Lower lobe of right lung (tissue), 2 donors: Measurements from ENCODE around the gene CALML3. TPM values are rescaled to one million over a fixed set of nuclear protein-coding genes. Genes with fewer than 3 reads are reported as not detected.

Source experiments
- ATAC-seq, 2 donors: fragments of 200-7000 bp; cut with Tn5 transposase; one replicate each; pipeline ENCODE4 v1.9.1; 2020 to 2022; ENCODE audit warnings: mild to moderate bottlenecking in 2 of 2, moderate library complexity in 2 of 2
- DNase-seq: peaks from one replicate; pipeline ENCODE4 v3.0.0-alpha.2; 2020
- H3K27ac ChIP-seq: fragments of 200-600 bp; one replicate; pipeline ENCODE4 v1.8.0; 2022
- H3K27me3 ChIP-seq: fragments of 200-600 bp; one replicate; pipeline ENCODE4 v1.8.0; 2022; ENCODE audit warnings: low read depth
- H3K36me3 ChIP-seq: fragments of 200-600 bp; one replicate; pipeline ENCODE4 v1.8.0; 2022; ENCODE audit warnings: mild to moderate bottlenecking
- H3K4me1 ChIP-seq: fragments of 200-600 bp; one replicate; pipeline ENCODE4 v1.8.0; 2022
- H3K4me3 ChIP-seq: fragments of 200-600 bp; one replicate; pipeline ENCODE4 v1.8.0; 2022; ENCODE audit warnings: mild to moderate bottlenecking
- H3K9me3 ChIP-seq: fragments of 200-600 bp; one replicate; pipeline ENCODE4 v1.8.0; 2022
- CTCF ChIP-seq: fragments of 200-600 bp; IDR thresholded peaks from one replicate; pipeline ENCODE4 v1.8.0; 2022; ENCODE audit warnings: antibody characterized with exemption, mild to moderate bottlenecking
- intact Hi-C: fragments of 100-400 bp; cut with DNase I; formaldehyde crosslinking; loops from one replicate; pipeline ENCODE4 v1.11.0; 2022
- total RNA-seq: library from RNA; stranded (reverse); fragmentation: NEBNext Ultra II Directional; extraction: Animal tissue kit (Norgen Biotek cat#: 25700); gene quantifications from one replicate; pipeline ENCODE4 v1.2.1, GENCODE V29; 2021
- donor health status: DM: no; HTN: yes; CAD: no; lungs with severe emphysema.

CALML3 gene
- total RNA-seq, 1 donor from 2014 or later, result not detected

- Histone ChIP-seq H3K4me3 (no peak overlapping the region), H3K27ac (no peak overlapping the region), H3K9me3 (no peaks in the 10 kb centered on the region), H3K36me3 (no peaks in the 10 kb centered on the region), H3K4me1 (no peaks in the 10 kb centered on the region), H3K27me3 (no peaks in the 10 kb centered on the region)
- no peak for DNase-seq
- TF ChIP-seq CTCF, result no peak
- intact Hi-C loops, result no loop called here
- ATAC-seq, result no peak
These were observed 11.7 kb upstream of the CALML3 start for GRCh38 chr10:5512881-5513612.

GRCh38 chr10:5514226-5514850 is 10.4 kb upstream of the CALML3 start:
- no peak overlapping the region for H3K4me3 ChIP-seq
- DNase-seq, result no peak
- intact Hi-C loops, result no loop called here

GRCh38 chr10:5515948-5516761 is 8.6 kb upstream of the CALML3 start:
- Histone ChIP-seq H3K4me1 (no peaks in the 10 kb centered on the region), H3K9me3 (no peaks in the 10 kb centered on the region), H3K27me3 (no peaks in the 10 kb centered on the region), H3K36me3 (no peaks in the 10 kb centered on the region), H3K4me3 (no peak overlapping the region), H3K27ac (no peak overlapping the region)
- TF ChIP-seq CTCF, result no peak
- no peak for DNase-seq
- intact Hi-C loops, result no loop called here
- no peak for ATAC-seq

More at GRCh38 chr10:5514226-5514850, 10.4 kb upstream of the CALML3 start:
- no peak overlapping the region for H3K27ac ChIP-seq
- no peaks in the 10 kb centered on the region for H3K9me3 ChIP-seq
- no peaks in the 10 kb centered on the region for H3K4me1 ChIP-seq
- H3K36me3 ChIP-seq, result no peaks in the 10 kb centered on the region
- no peak for TF ChIP-seq CTCF
- ATAC-seq, result no peak
- H3K27me3 ChIP-seq, result no peaks in the 10 kb centered on the region

GRCh38 chr10:5517546-5517945 is 7.2 kb upstream of the CALML3 start:
- Histone ChIP-seq H3K4me1 (no peaks in the 10 kb centered on the region), H3K36me3 (no peaks in the 10 kb centered on the region), H3K27ac (no peak overlapping the region), H3K27me3 (no peaks in the 10 kb centered on the region), H3K4me3 (no peak overlapping the region), H3K9me3 (no peaks in the 10 kb centered on the region)
- no peak for TF ChIP-seq CTCF
- intact Hi-C loops, result no loop called here
- no peak for DNase-seq
- ATAC-seq, result no peak

GRCh38 chr10:5518143-5518542 is 6.6 kb upstream of the CALML3 start:
- ATAC-seq, result peak; percentile 66 to 83
- intact Hi-C loops, result no loop called here
- Histone ChIP-seq H3K27me3 (no peaks in the 10 kb centered on the region), H3K4me1 (no peaks in the 10 kb centered on the region), H3K36me3 (no peaks in the 10 kb centered on the region), H3K27ac (no peak overlapping the region), H3K9me3 (no peaks in the 10 kb centered on the region), H3K4me3 (no peak overlapping the region)
- TF ChIP-seq CTCF, result no peak
- no peak for DNase-seq
